ENCODE results near the gene TKTL2.
"Not testable (repeated sequence)": the region's sequence is repeated elsewhere in the genome, so short reads cannot be mapped to it uniquely, and the experiment has no call there.

TKTL2 gene

DNA sequence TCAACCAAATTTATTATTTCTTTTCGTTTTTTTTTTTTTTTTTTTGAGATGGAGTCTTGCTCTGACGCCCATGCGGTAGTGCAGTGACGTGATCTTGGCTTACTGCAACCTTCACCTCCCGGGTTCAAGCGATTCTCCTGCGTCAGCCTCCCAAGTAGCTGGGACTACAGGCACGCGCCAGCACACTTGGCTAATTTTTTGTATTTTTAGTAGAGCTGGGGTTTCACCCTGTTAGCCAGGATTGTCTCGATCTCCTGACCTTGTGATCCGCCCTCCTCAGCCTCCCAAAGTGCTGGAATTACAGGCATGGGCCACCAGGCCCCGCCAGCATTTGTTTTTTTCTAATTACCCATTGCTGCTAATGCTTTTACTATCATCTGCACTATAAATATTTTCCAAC is 26.5 kb downstream of the TKTL2 start:
- DNase-seq (ENCODE audit: low spot score) = not testable (repeated sequence)

DNA sequence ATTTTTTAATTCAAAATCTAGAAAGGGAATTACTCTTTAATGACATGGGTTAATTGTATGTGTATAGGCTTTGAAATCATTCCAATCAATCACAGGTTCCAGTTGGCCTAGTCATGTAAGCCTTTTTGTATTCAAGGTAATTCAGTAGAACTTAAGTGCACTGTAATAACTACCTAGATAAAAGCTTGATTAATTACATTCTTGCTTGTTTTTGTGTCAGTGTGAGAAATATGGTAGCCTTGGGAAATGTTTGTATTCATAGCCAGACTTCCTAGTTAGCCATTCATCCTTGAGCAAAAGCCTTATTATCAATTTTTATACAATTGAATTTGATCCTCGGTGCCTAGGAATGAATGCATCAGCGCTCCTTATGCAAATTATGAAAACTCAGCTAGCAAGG is 33.5 kb downstream of the TKTL2 start:
- DNase-seq (ENCODE audit: low spot score) = no peak
